Stimulated activated naive CD8-positive, alpha-beta T cell treated with anti-CD3 and anti-CD28 coated beads, Interleukin-15, amount 100 ng/mL, for 72 hours (primary cell): Measurements from ENCODE around the gene CCHCR1.
A peak's percentile ranks its signal among the peaks of the same experiment; 100 is the strongest.

Experiments used
- ATAC-seq: fragments of 150-1000 bp; cut with Tn5 transposase; 2 replicates; pipeline ENCODE4 v1.10.0; 2021; ENCODE audit warnings: mild to moderate bottlenecking, moderate library complexity
- DNase-seq, 2 donors: peaks; one replicate each; pipeline ENCODE4 v3.0.0; 2021 to 2022
- H3K27ac Mint-ChIP-seq, 2 donors: one replicate each; pipeline ENCODE4 v1.8.0; 2022; ENCODE audit warnings: mild to moderate bottlenecking in 2 of 2, mixed read lengths in 2 of 2, moderate library complexity in 2 of 2
- H3K27me3 Mint-ChIP-seq: one replicate; pipeline ENCODE4 v1.8.0; 2022; ENCODE audit warnings: mixed read lengths
- H3K4me1 Mint-ChIP-seq: one replicate; pipeline ENCODE4 v1.8.0; 2022; ENCODE audit warnings: mild to moderate bottlenecking, mixed read lengths
- H3K4me3 Mint-ChIP-seq, 2 donors: one replicate each; pipeline ENCODE4 v1.8.0; 2022; ENCODE audit warnings: mild to moderate bottlenecking in 2 of 2, mixed read lengths in 2 of 2, moderate library complexity in 1 of 2
- H3K9me3 Mint-ChIP-seq, 2 donors: one replicate each; pipeline ENCODE4 v1.8.0; 2022; ENCODE audit warnings: mixed read lengths in 2 of 2

The CCHCR1 gene

GRCh38 chr6:31132806-31133205, 24.8 kb downstream of the CCHCR1 start:
- Mint-ChIP-seq H3K4me1 (peaks cover 13% of the 10 kb centered on the region), H3K27ac (no peak overlapping the region), H3K9me3 (no peaks in the 10 kb centered on the region), H3K27me3 (peaks cover 18% of the 10 kb centered on the region), H3K4me3 (no peak overlapping the region)
- ATAC-seq = no peak
- DNase-seq = no peak

GRCh38 chr6:31131595-31131994, 26.0 kb downstream of the CCHCR1 start:
- H3K27me3 Mint-ChIP-seq = peaks cover 18% of the 10 kb centered on the region
- H3K9me3 Mint-ChIP-seq = no peaks in the 10 kb centered on the region
- H3K4me3 Mint-ChIP-seq = no peak overlapping the region
- ATAC-seq (no peak), DNase-seq (no peak)
- H3K4me1 Mint-ChIP-seq = peaks cover 8% of the 10 kb centered on the region
- no peak overlapping the region for H3K27ac Mint-ChIP-seq

GRCh38 chr6:31130751-31131150, 26.9 kb downstream of the CCHCR1 start:
- peaks cover 18% of the 10 kb centered on the region for H3K27me3 Mint-ChIP-seq
- H3K9me3 Mint-ChIP-seq = no peaks in the 10 kb centered on the region
- H3K4me3 Mint-ChIP-seq = no peak overlapping the region
- H3K27ac Mint-ChIP-seq = no peak overlapping the region
- no peak for DNase-seq
- ATAC-seq = no peak
- H3K4me1 Mint-ChIP-seq = peaks cover 8% of the 10 kb centered on the region

GRCh38 chr6:31129130-31129529, 28.5 kb downstream of the CCHCR1 start:
- no peak for DNase-seq
- Mint-ChIP-seq H3K27me3 (peaks cover 18% of the 10 kb centered on the region), H3K4me3 (no peak overlapping the region), H3K9me3 (no peaks in the 10 kb centered on the region), H3K27ac (no peak overlapping the region), H3K4me1 (peaks cover 13% of the 10 kb centered on the region)
- no peak for ATAC-seq

- DNase-seq = peak; percentile 69 to 71
Observed at GRCh38 chr6:31128093-31128676, 29.4 kb downstream of the CCHCR1 start.

GRCh38 chr6:31126396-31127175, 31.0 kb downstream of the CCHCR1 start:
- ATAC-seq = no peak
- no peaks in the 10 kb centered on the region for H3K9me3 Mint-ChIP-seq
- no peak overlapping the region for H3K27ac Mint-ChIP-seq
- H3K4me3 Mint-ChIP-seq = no peak overlapping the region
- DNase-seq = no peak
- peaks cover 13% of the 10 kb centered on the region for H3K4me1 Mint-ChIP-seq
- peaks cover 18% of the 10 kb centered on the region for H3K27me3 Mint-ChIP-seq

More at GRCh38 chr6:31128093-31128676, 29.4 kb downstream of the CCHCR1 start:
- no peak overlapping the region for H3K4me3 Mint-ChIP-seq
- peaks cover 18% of the 10 kb centered on the region for H3K27me3 Mint-ChIP-seq
- no peaks in the 10 kb centered on the region for H3K9me3 Mint-ChIP-seq
- peaks cover 13% of the 10 kb centered on the region for H3K4me1 Mint-ChIP-seq
- H3K27ac Mint-ChIP-seq = no peak overlapping the region
- ATAC-seq = peak; percentile 80

GRCh38 chr6:31125586-31126363, 31.8 kb downstream of the CCHCR1 start:
- Mint-ChIP-seq H3K27ac (no peak overlapping the region), H3K4me3 (no peak overlapping the region), H3K27me3 (peaks cover 18% of the 10 kb centered on the region), H3K4me1 (peaks cover 13% of the 10 kb centered on the region), H3K9me3 (no peaks in the 10 kb centered on the region)
- ATAC-seq (no peak), DNase-seq (no peak)

DNA sequence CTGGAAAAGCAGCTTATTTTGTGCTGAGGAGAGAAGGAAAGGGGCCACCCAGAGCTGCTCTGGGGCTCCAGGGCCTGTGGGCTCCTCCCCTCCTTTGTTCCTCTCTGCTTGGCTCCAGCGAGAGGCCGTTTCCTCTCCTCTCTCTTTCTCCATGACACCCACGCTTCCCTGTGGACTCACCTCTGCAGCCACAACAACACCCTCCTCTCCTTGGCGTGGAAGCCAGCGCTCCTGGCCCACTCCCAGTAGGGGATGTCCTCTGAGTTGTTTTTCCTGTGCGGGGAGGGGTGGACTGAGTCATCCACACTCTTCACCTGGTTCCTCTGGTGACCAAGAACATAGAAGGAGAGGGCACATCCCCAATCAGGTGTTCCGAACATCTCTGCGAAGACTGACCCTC, 32.4 kb downstream of the CCHCR1 start:
- H3K27ac Mint-ChIP-seq = no peak overlapping the region
- H3K4me3 Mint-ChIP-seq = no peak overlapping the region
- no peak for ATAC-seq
- H3K27me3 Mint-ChIP-seq = peaks cover 18% of the 10 kb centered on the region
- H3K4me1 Mint-ChIP-seq = peaks cover 13% of the 10 kb centered on the region
- no peaks in the 10 kb centered on the region for H3K9me3 Mint-ChIP-seq
- no peak for DNase-seq

GRCh38 chr6:31122791-31123706, 34.6 kb downstream of the CCHCR1 start:
- Mint-ChIP-seq H3K27ac (no peak overlapping the region), H3K4me1 (peaks cover 9% of the 10 kb centered on the region), H3K9me3 (no peaks in the 10 kb centered on the region), H3K4me3 (no peak overlapping the region), H3K27me3 (peaks cover 2% of the 10 kb centered on the region)
- ATAC-seq = no peak
- DNase-seq = no peak

DNA sequence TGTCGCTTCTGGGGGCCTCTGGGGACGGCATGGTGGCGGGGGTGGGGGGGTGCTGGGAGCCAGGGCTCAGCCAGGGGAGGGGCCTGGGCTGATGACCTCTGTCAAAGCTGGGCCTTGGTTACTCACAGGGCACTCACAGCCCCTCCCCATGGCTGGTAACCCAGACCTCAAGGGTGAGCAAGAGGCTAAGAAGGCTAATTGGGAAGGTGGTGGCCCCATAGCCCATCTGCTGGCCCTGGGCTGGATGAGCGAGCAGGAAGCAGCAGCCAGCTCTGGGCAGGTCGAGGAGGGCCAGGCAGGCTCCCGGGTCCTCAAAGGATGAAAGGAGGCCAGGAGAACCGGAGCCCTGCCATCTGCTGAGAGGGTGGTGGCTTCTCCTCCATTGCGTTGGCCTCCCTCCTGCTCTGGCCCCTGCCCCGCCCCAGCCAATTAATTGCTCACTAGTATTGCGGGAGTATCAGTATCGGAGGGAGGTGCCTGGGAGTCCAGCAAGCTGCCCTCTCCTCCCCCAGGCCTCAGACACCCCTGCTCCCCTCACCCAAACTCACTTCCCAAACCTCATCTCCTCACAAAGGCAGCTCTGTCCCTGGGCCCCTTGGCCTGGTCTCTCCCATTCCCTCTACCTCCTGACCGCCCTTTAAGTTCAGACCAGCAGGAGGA, 36.3 kb downstream of the CCHCR1 start:
- DNase-seq = no peak
- no peak overlapping the region for H3K27ac Mint-ChIP-seq
- ATAC-seq = no peak
- H3K27me3 Mint-ChIP-seq = no peaks in the 10 kb centered on the region
- no peaks in the 10 kb centered on the region for H3K9me3 Mint-ChIP-seq
- peaks cover 5% of the 10 kb centered on the region for H3K4me1 Mint-ChIP-seq
- H3K4me3 Mint-ChIP-seq = no peak overlapping the region

- Mint-ChIP-seq H3K27ac (no peak within 1 kb of the TSS), H3K4me3 (no peak within 1 kb of the TSS), H3K4me1 (peaks cover 1% of the 10 kb centered on the region), H3K9me3 (no peaks in the 10 kb centered on the region), H3K27me3 (peaks cover 7% of the 10 kb centered on the region)
- DNase-seq = no peak
- no peak for ATAC-seq
Observed at GRCh38 chr6:31120151-31120915, 37.3 kb downstream of the CCHCR1 start, which contains the start of gene CDSN. CDSN (minus strand) TSS chr6:31120446; CDS start chr6:31120419, 27 bp downstream.

DNA sequence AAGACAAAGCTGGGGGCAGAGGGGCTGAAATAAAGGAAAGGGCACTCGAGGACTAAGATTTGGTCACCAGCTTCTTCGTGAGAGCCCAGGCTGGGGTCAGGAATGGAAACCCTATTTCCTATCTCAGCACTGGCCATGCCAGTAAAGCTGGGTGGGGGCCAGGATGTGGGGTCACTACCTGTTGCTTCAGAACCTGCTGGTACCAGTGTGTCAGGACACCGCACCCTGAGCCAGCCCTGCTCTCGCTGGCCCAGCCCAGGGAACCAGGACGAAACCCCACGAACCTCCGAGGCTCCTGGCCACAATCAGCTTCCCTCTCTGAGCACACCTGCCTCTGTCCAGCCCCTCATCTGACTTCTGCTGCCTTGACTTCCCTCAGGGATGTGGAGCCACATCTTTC, 39.4 kb downstream of the CCHCR1 start:
- DNase-seq (no peak), ATAC-seq (no peak)
- Mint-ChIP-seq H3K9me3 (no peaks in the 10 kb centered on the region), H3K4me1 (no peaks in the 10 kb centered on the region), H3K27ac (peak overlapping the region in 1 of 2 donors; percentile 24), H3K27me3 (peaks cover 7% of the 10 kb centered on the region), H3K4me3 (no peak overlapping the region)

- Mint-ChIP-seq H3K27me3 (peaks cover 7% of the 10 kb centered on the region), H3K9me3 (no peaks in the 10 kb centered on the region), H3K4me1 (no peaks in the 10 kb centered on the region), H3K27ac (no peak overlapping the region), H3K4me3 (no peak overlapping the region)
- ATAC-seq (no peak), DNase-seq (no peak)
Observed at GRCh38 chr6:31116661-31117385, 40.8 kb downstream of the CCHCR1 start.
